A549 (cell line): ENCODE data around the gene TTN.

Experiments
- CHD4 ChIP-seq: fragments of 200-600 bp; sonication (generic); IDR thresholded peaks from 2 replicates; pipeline ENCODE4 v1.6.1; 2016; ENCODE audit warnings: antibody characterized with exemption, mild to moderate bottlenecking, borderline replicate concordance
- CTCF ChIP-seq: fragments of >200 bp; sonication (Bioruptor Twin); formaldehyde crosslinking; IDR thresholded peaks from 3 replicates; pipeline ENCODE4 v1.5.1; 2016
- E2F6 ChIP-seq: IDR thresholded peaks from 2 replicates; pipeline ENCODE4 v1.6.1; 2012; ENCODE audit warnings: low read depth, borderline replicate concordance
- EP300 ChIP-seq, 2 experiments: fragments of >200 bp; sonication (Bioruptor Twin); formaldehyde crosslinking; IDR thresholded peaks; 2 replicates in 1 of 2; 3 replicates in 1 of 2; pipeline ENCODE4 v1.6.1; 2016 to 2017
- FOSL2 ChIP-seq, 2 experiments: fragments of 450-650 bp in 1 of 2; fragments of >200 bp in 1 of 2; sonication (Bioruptor Twin) in 1 of 2; formaldehyde crosslinking; IDR thresholded peaks; 2 replicates each; pipeline versions ENCODE4 v1.5.0 to v1.6.1; 2016 to 2020; ENCODE audit warnings: mild to moderate bottlenecking in 1 of 2, moderate library complexity in 1 of 2
- JUN ChIP-seq, 2 experiments: fragments of >200 bp; sonication (Bioruptor Twin); formaldehyde crosslinking; IDR thresholded peaks; 2 replicates in 1 of 2; 3 replicates in 1 of 2; pipeline ENCODE4 v1.6.1; 2016 to 2017
- MAX ChIP-seq: IDR thresholded peaks from 2 replicates; pipeline ENCODE4 v1.6.1; 2012
- NPAS2 ChIP-seq: fragments of 250-450 bp; sonication (Bioruptor Pico); IDR thresholded peaks from 2 replicates; pipeline ENCODE4 v1.8.0; 2022; ENCODE audit warnings: mild to moderate bottlenecking, moderate library complexity, borderline replicate concordance
- PHF8 ChIP-seq: fragments of 200-600 bp; sonication (generic); IDR thresholded peaks from 2 replicates; pipeline ENCODE4 v1.6.1; 2016; ENCODE audit warnings: low read depth, mild to moderate bottlenecking, antibody characterized with exemption, moderate library complexity, borderline replicate concordance
- POLR2A ChIP-seq: IDR thresholded peaks from 2 replicates; pipeline ENCODE4 v1.6.1; 2012; ENCODE audit warnings: mild to moderate bottlenecking, low read length
- POLR2AphosphoS2 ChIP-seq: conservative IDR thresholded peaks from 2 replicates; pipeline ENCODE4 v1.6.1; 2012; ENCODE audit warnings: low read length, improper control_type of control experiment, inconsistent platforms
- RCOR1 ChIP-seq: fragments of 150-350 bp; IDR thresholded peaks from 2 replicates; pipeline ENCODE4 v1.6.1; 2014; ENCODE audit warnings: antibody characterized with exemption, low read length, low read depth
- TF ChIP-seq, protein P1 (sequence below): fragments of 200-600 bp; sonication (generic); IDR thresholded peaks from 2 replicates; pipeline ENCODE4 v1.6.1; 2016; ENCODE audit warnings: antibody characterized with exemption, mild to moderate bottlenecking, moderate library complexity
- TF ChIP-seq, protein P2 (sequence below): IDR thresholded peaks from 2 replicates; pipeline ENCODE4 v1.6.1; 2012

DNA sequence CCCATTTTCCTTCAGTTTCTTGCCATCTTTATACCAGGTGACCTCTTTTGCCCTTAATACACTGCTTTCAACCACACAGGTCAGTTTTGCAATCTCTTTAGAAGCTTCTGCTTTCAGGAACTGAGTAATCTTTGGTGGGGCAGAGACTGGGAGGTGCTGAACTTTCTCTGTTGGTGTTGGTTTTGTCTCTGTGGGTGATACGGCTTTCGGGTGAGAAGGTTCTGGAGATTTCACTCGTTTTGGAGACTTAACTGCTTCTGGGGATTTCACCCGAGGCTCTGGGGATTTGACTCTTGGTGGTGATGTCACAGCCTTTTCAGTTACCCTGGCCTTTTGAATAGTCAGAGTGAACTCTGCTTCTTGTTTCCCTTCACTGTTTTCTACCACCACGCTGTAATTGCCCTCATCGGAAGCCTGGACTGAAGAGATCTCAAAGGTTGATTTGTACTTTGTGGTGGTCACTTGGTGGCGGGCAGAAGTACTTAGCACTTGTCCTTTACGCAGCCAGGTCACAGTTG lies 276.5 kb downstream of the TTN start:
- TF ChIP-seq RCOR1 (no peak), E2F6 (no peak), CTCF (no peak), MAX (no peak), CHD4 (no peak), POLR2AphosphoS2 (no peak), FOSL2 (IDR thresholded peaks at IDR 0.05) (no peak), FOSL2 (CRISPR knock-in tag; IDR thresholded peaks at IDR 0.05) (no peak), PHF8 (no peak), EP300 (IDR thresholded peaks at IDR 0.05) (no peak), NPAS2 (CRISPR knock-in tag) (no peak), JUN (IDR thresholded peaks at IDR 0.05) (no peak), POLR2A (no peak)
- TF ChIP-seq, protein P1, sequence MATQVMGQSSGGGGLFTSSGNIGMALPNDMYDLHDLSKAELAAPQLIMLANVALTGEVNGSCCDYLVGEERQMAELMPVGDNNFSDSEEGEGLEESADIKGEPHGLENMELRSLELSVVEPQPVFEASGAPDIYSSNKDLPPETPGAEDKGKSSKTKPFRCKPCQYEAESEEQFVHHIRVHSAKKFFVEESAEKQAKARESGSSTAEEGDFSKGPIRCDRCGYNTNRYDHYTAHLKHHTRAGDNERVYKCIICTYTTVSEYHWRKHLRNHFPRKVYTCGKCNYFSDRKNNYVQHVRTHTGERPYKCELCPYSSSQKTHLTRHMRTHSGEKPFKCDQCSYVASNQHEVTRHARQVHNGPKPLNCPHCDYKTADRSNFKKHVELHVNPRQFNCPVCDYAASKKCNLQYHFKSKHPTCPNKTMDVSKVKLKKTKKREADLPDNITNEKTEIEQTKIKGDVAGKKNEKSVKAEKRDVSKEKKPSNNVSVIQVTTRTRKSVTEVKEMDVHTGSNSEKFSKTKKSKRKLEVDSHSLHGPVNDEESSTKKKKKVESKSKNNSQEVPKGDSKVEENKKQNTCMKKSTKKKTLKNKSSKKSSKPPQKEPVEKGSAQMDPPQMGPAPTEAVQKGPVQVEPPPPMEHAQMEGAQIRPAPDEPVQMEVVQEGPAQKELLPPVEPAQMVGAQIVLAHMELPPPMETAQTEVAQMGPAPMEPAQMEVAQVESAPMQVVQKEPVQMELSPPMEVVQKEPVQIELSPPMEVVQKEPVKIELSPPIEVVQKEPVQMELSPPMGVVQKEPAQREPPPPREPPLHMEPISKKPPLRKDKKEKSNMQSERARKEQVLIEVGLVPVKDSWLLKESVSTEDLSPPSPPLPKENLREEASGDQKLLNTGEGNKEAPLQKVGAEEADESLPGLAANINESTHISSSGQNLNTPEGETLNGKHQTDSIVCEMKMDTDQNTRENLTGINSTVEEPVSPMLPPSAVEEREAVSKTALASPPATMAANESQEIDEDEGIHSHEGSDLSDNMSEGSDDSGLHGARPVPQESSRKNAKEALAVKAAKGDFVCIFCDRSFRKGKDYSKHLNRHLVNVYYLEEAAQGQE, result no peak
- TF ChIP-seq, protein P2, sequence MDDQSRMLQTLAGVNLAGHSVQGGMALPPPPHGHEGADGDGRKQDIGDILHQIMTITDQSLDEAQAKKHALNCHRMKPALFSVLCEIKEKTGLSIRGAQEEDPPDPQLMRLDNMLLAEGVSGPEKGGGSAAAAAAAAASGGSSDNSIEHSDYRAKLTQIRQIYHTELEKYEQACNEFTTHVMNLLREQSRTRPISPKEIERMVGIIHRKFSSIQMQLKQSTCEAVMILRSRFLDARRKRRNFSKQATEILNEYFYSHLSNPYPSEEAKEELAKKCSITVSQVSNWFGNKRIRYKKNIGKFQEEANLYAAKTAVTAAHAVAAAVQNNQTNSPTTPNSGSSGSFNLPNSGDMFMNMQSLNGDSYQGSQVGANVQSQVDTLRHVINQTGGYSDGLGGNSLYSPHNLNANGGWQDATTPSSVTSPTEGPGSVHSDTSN, result no peak
